Stimulated activated CD8-positive, alpha-beta memory T cell treated with anti-CD3 and anti-CD28 coated beads, Interleukin-4, amount 100 ng/mL, for 48 hours (primary cell): ENCODE measurements around the gene KREMEN1.

ENCODE experiments used
- DNase-seq: peaks from one replicate; pipeline ENCODE4 v3.0.0-alpha.2; 2020

Gene KREMEN1

DNA sequence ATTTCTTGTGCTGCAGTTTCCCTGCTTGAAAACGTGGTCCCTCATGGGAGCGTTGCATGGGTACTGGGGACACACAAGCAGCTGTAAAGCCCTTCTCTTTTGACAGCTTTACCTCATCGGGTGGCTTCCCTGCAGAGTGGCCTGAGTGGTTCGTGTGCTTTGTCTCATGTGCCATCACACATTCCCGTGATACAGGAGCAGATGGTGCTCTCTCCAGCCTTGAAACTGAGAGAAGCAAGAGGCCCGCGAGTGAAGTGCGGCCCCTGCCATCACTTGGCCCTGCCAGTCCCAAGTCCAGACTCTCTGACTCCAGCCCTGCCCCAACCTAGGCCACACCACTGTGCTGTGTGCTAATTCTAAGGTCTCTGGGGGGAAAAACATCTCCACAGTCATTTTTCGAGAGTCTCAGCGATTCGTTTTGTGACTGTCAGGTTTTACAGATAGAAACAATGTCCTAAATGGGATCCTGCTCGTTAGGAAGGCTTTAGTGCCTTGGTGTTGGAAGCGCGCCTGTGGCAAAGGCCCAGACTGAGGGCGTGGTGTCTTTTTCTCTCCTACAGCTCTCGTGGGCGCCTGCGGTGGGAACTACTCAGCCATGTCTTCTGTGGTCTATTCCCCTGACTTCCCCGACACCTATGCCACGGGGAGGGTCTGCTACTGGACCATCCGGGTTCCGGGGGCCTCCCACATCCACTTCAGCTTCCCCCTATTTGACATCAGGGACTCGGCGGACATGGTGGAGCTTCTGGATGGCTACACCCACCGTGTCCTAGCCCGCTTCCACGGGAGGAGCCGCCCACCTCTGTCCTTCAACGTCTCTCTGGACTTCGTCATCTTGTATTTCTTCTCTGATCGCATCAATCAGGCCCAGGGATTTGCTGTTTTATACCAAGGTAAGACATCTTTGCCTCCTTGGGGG lies 64.2 kb downstream of the KREMEN1 start:
- DNase-seq, result no peak

DNA sequence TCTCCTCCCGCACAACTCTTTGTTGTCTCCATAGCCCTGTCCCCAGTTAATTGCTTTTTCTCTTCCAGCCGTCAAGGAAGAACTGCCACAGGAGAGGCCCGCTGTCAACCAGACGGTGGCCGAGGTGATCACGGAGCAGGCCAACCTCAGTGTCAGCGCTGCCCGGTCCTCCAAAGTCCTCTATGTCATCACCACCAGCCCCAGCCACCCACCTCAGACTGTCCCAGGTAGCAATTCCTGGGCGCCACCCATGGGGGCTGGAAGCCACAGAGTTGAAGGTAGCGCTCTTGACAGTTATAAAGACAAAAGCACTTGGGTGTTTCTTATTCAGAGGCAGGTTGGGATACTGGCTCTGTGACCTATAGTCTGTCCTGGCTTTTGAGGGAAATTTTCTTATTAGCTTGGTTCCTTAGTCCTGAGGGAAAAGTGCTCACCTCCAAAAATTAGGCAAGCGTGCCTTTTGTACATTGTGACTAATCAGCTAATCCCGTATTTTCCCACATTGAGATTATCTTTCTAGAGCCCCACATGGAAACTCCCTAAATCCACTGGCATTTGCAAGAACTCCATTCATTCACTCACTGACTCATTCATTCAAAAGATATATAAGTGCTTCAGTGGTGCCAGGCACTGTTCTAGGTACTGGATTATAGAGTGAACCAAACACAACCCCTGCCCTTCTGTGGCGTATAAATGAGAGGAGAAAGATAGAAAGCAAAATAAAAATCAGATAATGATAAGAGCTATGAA lies 65.9 kb downstream of the KREMEN1 start:
- no peak for DNase-seq

DNA sequence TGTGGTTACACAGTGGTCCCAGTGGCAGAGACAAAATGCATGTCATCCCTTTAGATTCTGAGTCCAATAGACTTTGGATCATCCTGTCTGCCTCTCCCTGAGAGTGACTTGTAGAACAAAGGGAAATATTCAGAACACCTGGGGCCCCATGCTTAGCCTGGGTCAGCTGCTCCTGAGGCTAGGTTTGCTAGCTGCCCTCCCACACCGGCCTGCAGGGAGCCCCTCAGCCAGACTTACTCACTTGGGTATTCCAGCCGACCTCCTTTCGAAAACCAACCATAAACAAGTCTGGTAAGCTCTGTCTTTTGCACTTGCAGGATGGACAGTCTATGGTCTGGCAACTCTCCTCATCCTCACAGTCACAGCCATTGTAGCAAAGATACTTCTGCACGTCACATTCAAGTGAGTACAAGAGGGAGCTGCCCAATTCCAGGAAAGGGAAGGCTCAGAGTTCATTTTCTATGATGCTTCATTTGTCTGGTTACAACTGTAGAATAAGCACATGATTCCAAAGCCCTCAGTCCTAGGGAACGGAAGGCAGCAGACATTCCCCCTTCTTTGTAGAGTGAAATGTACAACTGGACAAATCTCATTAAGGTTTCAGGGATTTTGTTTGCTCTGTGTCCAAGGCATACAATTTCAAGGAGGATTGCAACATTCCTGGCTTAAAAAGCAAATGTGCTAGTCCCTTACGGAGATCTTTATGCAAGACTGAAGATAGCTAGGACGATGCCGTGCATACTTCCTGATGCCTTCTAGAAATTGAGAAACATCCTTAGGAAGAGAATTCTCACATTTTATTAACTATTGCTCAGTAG lies 67.3 kb downstream of the KREMEN1 start:
- DNase-seq, result no peak

- DNase-seq, result no peak
Measured at GRCh38 chr22:29141078-29141688, 68.3 kb downstream of the KREMEN1 start.

DNA sequence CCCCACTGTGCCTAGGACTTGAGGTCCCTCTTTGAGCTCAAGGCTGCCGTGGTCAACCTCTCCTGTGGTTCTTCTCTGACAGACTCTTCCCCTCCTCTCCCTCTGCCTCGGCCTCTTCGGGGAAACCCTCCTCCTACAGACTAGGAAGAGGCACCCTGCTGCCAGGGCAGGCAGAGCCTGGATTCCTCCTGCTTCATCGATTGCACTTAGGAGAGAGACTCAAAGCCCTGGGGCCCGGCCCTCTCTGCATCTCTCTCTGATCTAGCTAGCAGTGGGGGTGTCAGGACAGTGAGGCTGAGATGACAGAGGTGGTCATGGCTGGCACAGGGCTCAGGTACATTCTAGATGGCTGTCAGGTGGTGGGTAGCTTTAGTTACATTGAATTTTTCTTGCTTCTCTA lies 69.3 kb downstream of the KREMEN1 start:
- DNase-seq, result no peak

DNA sequence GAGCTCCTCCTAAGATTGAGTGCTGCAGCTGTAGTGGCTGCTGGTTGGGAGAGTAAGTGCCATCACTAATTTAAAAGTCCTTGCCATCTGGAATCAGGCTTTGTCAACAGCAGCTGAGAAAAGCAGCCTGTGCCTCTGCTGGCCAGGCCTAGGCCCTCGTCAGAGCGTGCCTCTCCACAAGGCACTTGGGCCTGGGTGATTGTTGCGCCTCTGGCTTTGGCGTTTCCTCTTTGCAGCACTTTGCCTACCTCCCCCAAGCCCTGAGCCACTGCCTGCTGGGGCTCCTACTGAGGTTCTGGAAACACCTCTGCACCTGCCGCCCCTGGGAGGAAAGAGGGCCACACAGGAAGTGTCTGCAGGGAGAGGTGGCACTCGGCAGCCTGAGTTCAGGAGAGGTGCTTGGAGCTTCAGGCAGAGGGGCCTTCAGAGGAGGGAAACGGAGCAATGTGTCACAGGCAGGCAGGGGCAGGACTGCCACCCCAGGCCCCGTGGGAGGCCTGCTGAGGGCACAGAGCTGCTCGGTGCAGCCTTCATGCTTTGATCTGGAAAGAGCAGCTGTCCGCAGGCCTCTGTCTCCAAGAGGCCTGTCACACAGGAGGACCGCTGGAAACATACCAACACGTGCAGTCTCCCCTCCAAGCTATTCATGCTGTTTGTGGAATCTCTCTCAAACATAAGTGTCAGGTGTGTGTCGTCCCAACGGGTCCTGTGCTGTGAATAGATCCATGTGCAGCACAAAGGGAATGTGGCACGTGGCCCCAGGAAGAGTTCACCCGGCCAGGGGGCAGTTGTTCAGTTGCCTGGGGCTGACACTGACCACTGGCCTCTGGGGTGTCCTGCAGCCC lies 71.3 kb downstream of the KREMEN1 start:
- DNase-seq, result no peak

GRCh38 chr22:29144786-29145160 lies 71.9 kb downstream of the KREMEN1 start:
- no peak for DNase-seq

- no peak for DNase-seq
Measured at GRCh38 chr22:29145321-29146072, 72.7 kb downstream of the KREMEN1 start.

DNA sequence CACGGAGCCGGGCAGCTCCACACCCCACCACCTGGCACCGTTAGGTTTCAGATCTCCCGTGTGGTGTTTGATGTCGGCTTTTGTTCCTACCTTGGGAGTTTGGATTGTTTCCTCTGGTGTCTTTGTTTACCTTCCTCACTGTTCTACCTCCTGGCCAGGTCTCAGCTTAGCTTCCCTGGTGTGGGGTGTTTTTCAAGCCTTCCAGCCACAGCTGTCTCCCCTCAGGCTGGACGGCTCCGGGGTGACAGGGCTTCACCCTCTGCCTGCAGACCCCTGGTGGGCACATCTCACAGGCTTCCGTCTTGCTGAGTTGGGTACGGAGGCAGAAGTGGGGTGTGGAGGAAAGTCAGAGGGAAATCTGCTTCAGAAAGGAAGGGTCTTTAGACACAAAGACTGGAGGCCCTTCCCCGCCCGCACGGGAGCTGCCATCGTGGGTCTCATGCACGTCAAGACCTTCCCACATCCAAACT lies 73.3 kb downstream of the KREMEN1 start:
- DNase-seq, result no peak

GRCh38 chr22:29146771-29147170 lies 73.9 kb downstream of the KREMEN1 start:
- DNase-seq, result no peak

GRCh38 chr22:29147331-29147899 lies 74.6 kb downstream of the KREMEN1 start:
- no peak for DNase-seq

- no peak for DNase-seq
Measured at GRCh38 chr22:29148036-29148435, 75.2 kb downstream of the KREMEN1 start.

DNA sequence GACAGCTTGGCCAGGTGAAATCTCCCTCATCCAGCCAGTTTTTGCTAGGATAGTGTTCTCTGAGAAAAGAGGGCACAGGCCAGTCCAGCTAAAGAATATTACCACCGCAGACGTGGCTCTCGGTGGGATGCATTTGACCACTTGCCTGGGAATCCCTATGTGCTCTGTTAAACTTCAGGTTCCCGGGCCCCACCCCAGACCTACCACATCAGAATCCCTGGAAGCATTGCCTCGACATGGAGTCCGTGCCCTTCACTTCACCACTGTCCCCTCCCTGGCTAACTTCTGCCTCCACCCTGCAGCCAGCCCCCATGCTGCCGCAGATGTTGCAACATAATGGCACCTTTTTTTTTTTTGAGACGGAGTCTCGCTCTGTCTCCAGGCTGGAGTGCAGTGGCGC lies 76.0 kb downstream of the KREMEN1 start:
- no peak for DNase-seq

GRCh38 chr22:29149841-29150555 lies 77.2 kb downstream of the KREMEN1 start:
- no peak for DNase-seq

GRCh38 chr22:29150701-29151100 lies 77.9 kb downstream of the KREMEN1 start:
- no peak for DNase-seq

DNA sequence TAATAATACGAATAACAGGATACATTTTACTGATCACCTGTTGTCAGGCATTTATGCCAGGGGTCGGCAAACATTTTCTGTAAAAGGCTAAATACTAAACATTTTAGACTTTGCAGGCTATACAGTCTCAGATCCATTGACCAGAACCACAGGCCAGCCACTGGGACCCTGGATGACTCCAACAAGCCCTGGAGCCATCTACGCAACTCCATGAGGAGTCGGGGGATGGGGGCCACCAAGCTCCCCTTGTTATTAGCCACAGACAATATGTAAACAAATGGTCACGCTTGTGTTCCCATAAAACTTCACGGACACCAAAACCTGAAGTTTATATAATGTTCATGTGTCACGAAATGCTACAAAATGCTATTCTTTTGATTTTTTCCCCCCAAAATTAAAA lies 78.5 kb downstream of the KREMEN1 start:
- DNase-seq, result no peak

DNA sequence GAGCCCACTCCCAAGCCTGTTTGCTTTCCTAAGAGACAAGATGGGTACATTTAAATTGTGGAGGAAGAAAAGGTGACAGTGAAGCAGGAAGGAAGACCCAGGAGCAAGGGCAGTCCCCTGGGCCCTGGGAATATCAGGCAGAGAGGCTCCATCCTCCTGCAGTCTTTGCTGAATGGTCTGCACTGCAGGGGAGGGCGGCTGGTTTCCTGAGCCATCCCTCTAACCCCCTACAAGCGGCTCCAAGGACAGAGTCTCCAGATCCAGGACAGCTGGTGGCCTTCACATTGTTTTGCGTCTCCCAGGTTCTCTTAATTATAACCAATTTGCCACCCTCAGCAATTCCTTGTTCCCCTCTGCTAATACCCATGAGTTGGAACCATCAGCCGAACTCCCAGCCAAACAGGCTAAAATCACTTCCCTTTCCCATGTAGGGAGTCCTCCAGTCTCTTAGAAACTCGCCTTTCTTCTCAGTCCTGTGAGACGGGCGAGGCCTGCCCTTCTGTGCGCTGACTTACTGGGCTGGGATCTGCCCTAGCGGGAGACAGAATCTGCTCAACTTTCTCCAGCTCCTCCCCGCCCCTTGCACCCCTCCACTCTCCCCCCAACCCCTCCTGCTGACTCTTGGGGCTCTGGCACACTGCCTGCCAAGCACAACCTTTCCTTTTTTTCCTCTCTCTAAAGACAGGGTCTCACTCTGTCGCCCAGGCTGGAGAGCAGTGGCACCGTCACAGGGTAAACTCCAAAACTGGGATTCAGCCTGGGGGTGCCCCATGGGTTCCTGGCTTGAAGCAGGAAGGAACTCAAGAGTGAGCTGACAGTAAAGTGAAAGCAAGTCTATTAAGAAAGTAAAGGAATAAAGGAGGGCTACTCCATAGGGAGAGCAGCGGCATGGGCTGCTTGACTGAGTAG lies 79.5 kb downstream of the KREMEN1 start:
- DNase-seq, result no peak

DNA sequence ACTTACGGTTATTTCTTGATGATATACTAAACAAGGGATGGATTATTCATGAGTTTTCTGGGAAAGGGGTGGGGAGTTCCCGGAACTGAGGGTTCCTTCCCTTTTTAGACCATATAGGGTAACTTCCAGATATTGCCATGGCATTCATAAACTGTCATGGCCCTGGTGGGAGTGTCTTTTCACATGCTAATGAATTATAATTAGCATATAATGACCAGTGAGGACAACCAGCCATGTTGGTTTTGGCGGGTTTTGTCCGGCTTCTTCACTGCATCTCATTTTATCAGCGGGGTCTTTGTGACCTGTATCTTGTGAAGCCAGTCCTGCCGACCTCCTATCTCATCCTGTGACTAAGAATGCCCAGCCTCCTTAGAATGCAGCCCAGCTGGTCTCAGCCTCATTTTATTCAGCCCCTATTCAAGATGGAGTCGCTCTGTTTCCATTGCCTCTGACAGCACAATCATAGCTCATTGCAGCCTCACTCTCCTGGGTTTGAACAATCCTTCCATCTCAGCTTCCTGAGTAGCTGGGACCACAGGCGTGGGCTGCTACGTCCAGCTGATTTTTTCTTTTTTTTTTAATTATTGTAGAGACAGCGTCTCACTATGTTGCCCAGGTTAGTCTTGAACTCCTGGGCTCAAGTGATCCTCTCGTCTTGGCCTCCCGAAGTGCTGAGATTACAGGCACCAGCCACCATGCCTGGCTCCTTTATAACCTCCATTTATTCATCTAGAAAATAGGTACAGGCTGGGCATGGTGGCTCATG lies 80.3 kb downstream of the KREMEN1 start:
- DNase-seq, result no peak
